HK-2 (cell line): ENCODE results near the gene CDADC1.
A peak's percentile ranks its signal among the peaks of the same experiment; 100 is the strongest.

Experiments
- DNase-seq: peaks from one replicate; pipeline ENCODE4 v3.0.0-alpha.2; 2018; ENCODE audit not compliant: unreplicated experiment

Gene CDADC1

DNA sequence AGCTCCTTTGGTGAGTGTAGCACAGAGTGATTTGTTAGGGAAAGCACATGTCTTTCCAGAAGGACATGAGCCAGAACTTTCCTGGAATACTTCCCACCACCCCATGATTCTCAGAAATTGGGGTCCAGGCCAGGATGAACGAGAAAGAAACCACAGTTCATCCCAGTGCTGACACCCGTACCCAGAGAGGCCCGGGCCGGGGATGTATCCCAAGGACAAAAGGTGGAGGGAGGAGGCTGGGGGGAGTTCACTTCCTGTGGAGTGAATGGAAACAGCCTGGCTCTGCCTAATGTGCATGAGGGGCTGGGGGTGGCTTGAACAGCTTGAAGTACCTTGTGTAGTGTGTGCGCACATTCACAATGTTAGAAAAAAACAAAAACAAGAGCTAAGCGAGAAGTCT is 47.5 kb downstream of the CDADC1 start:
- no peak for DNase-seq

DNA sequence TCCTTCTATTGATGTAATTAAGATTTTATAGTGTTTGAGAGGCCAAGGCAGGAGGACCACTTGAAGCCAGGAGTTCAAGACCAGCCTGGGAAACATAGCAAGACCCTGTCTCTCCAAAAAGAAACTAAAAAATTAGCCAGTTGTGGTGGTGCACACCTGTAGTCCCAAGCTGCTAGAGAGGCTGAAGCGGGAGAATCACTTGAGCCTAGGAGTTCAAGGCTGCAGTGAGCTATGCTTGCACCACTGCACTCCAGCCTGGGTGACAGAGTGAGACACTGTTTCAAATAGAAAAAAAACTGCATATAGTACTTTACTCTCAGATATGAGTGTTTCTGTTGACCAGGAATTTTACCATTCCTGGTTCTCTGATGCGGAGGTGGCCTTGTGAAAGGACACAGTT is 48.9 kb downstream of the CDADC1 start:
- DNase-seq = no peak

DNA sequence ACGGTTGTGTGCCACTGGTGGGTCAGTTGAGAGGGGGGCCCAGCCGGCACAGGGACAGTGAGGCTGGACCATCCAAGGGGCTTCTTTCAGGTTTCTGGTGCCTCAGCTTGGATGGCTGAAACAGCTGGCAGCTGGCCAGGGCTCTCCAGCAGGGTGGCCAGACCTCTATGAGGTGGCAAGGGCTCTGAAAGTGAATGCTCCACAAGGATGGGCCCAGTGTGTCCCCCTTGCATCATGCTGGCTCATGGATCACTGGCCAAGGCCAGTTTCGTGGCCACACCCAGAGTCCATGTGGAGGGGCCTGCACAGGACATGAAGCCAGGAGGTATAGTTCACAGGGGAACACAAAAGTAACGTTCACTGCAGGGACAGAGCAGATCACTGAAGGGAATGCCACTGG is 49.6 kb downstream of the CDADC1 start:
- DNase-seq = no peak

DNA sequence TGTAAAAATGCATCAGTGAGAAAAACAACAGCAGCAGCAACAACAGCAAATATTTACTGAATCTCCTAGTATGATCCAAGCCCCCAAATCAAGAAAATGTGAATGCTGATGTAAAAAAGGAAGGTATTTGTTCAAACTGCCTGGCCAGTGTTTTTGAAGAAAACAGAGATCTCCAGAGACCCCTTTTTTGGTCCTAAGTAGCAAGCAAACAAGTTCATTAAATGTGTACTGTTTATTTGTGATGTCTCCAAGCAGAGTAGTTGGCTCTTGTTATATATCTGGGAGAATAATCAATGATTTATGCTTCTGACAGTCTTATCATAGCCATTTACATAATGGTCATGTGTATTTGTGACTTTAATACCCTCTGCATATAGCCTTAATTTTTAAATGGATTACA is 50.7 kb downstream of the CDADC1 start:
- no peak for DNase-seq

DNA sequence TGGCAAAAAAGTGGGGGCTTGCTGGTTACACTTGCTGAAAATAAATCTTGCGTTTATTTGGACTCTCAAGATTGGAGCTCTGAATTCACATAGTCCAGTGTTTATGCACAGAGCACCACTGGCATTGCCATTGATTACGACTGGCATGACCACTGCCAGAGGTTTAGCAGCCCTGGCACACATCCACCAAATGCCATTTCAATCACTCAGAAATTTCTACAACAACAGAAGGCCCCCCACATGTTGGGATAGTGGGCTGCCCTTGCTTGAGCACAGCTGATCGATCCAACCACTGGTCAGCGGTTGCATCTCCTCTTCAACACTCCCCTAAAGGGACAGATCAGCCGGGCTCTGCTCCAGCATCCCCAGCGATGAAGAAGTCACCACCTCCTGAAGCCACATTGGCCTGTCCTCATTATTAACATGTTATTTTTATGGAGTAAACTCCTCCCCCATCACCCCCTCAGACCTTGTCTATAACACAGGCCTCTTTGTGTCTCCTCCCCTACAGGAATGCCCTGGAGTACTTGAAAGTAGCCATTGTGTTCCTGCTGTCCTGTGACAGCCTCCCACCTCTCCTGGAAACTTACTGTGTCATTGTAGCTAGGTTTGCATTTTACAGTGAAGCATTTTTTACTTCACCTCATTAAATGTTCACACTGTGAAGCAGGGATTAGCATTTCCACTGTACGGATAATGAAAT is 51.3 kb downstream of the CDADC1 start:
- DNase-seq = no peak

DNA sequence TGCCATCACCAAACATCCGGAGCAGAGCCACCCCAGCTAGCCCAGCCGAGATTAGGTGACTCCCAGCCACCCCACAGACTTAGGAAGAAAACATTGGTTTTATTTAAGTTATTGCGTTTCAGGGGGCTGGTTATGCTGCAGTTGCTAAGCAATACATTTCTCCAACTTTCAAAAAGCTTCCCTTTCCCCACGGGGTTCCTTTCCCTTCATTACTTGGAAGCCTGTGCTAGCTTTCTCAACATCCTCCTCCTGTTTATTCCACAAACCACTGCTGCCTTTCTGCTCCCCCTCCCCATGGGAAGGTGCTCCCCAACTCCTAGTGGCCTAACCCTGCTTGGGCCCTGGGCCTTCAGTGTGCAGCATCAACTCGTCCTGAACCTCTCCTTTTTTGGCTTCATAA is 52.6 kb downstream of the CDADC1 start:
- no peak for DNase-seq

DNA sequence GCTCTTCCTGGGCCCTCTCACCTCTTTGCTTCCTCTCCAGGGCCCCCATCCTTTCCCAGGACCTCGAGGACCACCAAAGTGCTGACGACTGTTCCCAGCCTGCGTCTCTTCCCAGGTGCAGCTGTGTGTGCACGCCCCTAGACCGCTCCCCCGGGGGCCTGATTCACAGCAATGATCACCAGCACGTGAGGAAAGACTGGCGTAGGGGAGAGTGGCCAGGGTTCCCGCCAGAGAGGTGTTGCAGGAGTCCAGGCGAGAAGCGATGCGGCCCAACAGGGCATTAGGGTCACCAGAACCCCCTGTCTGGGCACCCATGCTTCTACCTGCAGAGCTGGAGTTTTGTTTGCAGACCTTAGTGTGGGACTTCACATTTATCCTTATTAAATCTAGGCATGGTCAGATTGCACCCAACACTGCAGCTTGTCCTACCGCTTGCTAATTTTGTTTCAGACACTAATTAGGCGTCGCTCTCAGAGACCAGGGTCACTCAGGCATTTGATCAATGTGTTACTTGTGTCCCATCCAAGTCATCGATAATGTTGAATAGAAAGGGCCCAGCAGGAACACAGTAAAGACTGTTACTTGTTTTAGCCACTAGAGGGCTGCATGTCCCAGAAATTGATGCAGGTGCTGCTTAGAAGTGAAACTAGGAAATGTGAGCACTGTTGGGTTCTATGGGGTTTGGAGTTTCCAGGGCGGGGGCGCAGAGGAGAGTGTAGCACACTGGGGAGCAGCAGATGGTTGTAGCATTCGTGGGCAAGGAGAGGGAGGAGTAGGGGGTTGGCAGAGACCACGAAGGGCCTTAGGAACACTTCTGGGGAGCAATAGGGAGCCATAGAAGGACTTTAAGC is 53.2 kb downstream of the CDADC1 start:
- peak; percentile 22 for DNase-seq

DNA sequence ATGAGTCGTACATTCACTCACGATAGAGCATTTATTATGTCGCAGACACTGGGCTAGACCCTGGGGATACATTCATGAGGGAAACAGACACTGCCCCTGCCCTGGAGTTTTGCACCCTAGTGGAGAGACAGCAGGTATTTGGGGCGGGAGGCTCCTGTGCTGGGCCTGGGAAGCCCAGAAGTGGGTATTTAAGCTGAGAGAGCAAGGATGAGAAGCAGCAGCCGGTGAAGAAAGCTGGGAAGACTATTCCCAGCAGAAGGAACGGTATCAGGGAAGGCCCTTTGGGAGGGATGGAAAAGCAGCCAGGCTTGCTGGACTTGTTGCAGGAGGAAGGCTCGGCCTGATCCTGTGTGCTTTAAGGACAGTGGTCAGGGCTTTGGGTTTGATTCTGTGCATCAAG is 54.5 kb downstream of the CDADC1 start:
- no peak for DNase-seq

DNA sequence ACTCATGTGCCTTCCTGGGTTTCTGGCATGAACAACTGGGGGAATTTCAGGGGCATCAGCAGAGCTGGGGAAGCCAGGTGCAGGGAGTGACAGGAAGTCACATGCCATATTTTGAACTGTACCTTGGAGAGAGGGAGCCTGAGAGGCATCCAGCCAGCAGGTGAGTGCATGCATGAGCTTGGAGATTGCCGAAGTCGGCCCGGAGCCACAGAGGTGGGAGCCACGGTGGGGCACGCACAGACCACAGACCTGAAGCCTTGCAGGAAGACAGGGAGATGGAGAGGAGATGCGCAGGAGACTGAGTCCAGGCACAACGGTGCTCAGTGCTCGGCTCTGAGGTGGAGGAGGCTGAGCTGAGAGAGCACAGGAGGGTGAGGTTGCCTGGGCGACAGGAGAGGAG is 55.1 kb downstream of the CDADC1 start:
- DNase-seq = no peak

DNA sequence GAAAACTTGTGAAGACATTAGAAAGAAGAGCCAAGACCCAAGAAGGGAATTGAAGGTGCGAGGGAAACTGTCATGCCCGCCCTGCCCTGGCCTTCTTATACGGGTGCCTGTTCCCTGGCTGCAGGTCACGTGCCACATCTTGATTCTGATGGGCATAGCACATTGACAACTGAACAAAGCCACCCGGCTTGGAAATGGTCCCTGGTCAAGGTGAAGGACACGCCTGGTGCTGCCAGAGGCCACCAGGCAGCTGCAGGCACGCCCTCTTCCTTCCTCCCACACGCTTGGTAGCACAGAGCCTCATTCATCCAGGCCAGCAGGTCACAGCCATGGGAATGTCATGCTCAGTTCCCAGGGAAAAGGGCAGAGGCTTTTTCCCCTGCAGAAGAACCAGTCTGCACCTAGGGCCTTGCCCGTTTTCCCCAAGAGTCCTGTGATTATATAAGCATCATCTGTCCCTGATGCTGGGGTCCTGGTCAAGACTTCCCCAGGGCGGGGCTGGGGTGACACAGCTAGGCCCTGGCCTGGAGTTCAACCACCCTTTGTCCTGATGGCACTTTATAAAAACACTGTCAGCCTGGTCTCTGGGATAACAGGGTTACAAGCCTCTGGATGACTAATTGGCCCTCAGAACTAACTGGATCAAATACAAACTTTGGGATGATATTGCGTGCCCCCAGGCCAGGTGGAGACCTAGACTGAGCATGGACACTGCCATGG is 56.0 kb downstream of the CDADC1 start:
- no peak for DNase-seq

DNA sequence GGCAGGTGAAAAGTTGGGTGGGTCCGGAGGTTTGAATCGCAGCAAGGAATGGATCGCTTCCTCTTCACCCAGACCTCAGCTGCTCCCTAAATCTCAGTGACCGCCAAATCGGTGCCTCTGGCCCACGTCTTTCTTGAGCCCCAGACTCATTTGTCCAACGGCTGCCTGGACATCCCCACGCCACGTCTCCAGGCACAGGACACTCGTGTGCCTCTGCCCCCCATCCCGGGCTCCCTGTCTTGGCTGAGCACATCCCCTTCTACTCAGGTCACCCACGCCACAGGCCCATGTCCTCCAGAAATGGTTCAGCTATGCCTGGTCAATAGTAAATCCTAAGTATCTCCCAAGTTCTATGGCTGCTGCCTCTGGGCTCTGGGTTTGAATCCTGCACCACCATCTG is 56.6 kb downstream of the CDADC1 start:
- no peak for DNase-seq

DNA sequence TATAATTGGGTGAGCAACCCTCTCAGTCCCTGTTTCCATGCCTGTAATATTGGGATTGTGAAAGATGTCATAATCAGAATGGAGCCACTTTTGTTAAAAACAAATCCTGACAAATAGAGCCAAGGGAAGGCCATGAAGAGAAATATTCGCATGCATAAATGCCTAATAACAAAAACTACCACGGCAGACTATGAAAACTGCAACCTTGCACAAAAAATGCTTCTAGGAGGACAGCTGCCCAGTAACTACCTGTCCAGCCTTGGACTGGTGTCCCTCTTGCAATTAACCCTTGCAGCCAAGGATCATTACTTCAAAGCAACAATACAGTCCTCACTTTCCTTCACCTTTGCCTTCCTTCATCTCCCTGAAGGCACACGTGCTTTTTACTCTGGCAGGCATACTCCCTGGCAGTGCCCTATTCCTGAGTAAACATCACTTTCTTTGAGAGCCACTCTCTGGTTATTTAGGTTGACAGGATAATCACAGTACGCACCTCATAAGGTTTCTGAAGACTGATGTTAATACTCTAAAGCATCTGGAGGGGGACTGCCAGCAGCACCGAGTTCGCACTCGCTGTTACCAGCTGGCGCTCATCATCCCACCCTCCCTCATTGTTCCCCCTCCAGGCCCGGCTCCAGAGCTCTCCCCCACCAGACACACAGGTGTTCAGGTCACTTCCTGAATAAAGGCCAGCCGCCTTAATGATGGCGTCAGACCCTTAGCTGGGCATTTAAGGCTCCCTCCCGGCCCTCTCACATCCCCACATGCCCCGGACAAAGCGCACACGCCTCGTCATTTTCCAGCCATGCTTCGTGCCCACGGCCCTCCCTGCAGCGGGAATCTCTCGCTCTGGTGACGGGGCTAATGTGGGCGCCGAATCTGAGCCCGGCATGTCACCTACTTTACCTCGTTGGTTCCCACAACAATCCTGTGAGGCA is 57.3 kb downstream of the CDADC1 start:
- DNase-seq = no peak

DNA sequence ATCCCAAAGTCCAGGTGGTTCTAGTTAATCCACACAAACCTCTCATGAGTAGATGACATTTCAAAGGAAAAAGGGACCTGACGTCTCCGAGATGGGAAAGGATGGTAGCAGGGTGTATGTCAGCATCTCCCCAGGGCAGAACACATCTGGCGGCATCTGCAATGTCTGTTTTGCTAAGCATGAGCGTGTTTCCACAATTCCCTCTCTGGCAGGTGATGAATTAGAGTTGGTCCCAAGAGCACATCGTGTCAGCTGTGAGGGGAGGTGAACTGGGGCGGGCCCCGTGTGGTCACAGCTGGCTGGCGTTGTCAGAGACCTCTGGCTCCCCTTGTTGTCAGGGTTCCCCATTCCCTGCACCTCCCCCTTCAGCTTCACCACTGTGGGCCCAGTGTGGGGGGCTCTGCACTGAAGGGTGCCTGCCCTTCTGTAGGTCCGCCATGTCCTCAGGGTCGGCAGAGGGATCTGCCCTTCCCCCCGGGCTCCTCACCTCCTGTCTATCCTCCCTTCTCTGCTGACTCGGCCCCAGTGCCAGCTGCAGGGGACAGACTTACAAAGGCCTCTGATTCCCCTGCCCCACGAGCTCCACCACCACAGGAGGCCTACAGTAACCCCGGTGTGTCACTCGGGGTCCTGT is 58.2 kb downstream of the CDADC1 start:
- DNase-seq = no peak

DNA sequence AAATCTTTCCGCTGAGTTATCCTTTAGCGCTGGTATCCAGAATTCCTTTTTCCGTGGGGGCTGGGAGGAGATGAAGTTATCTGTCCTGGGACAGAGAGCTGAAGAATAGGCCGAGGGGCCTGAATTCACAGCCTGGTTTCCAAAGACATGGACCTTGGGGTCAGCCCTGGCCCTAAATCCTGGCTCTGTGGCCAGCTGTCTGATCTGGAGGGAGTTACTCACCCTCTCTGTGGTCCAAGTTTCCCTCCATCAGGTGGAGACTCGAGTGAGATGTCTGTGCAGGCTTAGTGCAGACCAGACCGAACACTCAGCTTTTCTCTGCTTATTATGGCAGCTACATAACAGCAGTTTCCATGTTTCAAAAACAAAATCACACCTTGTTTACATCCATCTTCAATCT is 59.6 kb downstream of the CDADC1 start:
- no peak for DNase-seq

DNA sequence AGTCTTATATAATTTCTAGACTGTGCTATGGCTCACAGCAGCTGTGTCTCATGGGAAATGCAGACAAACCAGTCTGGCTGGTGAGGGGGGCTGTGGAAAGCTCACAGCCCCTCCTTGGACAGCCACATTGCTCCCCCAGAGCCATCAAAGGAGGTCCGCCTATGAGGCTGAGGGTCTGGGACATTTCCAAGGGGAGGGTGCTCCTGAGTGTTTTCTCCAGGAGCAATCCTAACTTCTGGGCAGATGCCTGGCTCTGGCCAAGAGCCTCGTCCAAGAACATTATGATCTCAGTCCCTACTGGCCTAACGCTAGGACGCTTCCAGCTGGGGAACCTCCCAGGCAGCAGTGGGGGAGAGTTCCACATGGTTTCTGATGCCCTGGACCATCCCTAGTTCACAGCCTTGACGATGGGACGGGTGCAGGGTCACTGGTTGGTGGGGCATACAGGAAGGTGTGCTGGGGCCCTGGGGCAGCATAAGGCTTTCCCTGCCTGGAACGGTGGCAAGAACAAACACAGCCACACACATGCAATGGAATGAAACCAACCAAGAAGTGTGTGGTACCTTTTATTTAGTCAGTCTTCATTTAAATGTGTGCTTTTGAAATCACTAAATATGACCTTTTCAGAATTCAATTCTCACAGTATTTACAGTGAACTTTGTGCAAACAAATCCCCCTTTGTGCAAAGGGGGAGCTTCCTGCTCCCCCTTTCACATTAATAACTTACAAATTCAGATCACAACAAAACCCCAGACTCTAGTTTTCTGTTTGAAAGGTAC is 60.6 kb downstream of the CDADC1 start:
- DNase-seq = no peak

DNA sequence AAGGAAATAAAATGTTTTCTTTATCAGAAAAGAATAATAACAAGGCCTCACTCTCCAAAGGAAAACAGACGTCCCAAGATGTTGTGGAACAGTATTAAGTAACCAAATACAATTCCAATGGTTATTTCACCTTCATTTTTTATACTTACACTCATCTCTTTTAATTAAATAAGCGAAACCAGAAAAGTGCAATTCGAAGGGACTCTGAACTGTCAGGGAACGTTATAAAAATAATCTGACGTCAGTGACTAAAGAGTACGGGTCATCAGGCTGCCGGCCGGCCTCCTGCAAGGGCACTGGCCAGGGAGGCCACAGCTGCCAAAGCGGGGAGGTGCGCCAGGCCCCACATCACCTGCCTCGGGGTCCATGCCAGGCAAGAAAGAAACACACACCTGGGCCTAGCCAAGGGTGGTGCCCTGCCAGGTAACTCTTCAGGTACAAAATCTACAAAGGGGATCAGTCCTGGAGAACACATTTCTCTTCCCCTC is 61.2 kb downstream of the CDADC1 start:
- DNase-seq = no peak

DNA sequence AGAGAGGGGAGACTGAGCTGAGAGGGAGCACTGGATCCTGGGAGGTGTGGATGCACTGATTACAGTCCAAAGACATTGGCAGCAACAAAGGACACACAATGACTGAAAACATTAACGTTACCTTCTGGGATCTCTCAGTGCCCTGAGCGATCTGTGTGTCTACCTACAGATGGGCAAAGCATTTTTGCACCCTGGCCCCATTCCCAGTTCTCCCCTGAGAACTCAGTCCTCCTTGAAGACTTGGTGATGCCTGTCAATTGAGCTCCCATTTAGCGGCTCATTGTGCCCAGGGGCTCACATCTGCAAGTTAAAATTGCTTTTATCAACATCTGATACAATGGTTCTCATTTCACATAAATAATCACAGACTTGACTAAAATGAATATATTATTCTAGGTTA is 62.5 kb downstream of the CDADC1 start:
- no peak for DNase-seq

DNA sequence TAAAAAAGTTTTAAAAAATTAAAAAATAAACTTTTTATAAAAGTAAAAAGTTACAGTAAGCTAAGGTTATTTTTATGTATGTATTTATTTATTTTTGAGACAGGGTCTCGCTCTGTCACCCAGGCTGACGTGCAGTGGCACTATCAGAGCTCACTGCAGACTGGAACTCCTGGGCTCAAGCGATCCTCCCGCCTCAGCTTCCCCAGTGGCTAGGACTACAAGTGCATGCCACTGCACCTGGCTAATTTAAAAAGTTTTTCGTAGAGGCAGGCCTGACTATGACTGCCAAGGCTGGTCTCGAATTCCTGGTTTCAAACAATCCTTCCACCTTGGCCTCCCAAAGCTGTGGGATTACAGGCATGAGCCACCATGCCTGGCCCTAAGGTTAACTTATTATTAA is 64.1 kb downstream of the CDADC1 start:
- DNase-seq = no peak

DNA sequence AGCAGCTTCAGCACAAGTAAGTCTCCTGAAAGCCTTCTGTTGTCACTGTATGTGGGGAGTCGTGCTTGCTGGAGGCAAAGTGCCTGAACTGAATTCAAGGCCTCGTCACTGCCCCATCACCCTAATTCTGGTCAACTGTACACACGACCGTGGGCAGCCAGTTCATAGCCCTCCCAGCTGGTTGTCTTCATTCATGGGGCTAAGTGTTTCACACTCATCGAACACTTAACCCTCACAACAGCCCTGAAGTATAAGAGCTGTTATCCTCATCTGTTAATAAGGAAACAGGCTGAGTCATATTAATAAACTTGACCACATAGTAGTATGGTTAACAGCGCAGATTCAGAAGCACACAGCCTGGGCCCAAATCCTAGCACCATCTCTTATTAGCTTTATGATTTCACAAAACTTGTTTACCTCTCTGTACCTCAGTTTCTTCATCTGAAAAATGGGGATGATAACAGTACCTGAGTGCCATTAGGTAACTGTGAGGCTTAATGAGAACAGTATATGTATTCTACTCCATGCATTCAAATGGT is 66.7 kb downstream of the CDADC1 start:
- DNase-seq = no peak

DNA sequence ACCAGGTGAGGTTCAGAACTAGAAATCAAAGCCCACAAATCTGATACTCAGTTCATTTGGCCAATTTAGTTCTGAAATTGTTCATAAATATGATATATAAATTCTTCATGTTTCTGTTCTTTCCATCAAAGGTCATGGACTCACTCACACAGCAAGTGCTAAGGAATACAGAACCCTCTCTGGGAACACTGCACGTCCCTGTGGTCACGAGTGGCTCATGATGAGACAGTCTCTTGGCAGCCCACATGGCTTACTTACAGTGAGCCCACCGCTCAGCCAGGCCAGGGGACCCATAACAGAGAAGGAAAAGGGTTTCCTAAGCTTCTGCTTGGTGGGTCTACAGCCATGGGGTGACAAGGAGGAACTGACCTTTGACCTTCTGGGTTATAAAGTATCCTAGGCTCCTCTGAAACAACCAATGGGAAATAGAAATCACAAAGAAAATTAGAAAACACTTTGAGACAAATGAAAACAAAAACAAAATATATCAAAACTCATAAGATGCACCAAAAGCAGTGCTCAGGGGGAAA is 67.4 kb downstream of the CDADC1 start:
- DNase-seq = no peak
